Kidney epithelial cell (primary cell): ENCODE measurements around the gene PALLD. TPM values are rescaled to one million over a fixed set of nuclear protein-coding genes. Genes with fewer than 3 reads are reported as not detected.

Experiments used
- DNase-seq: peaks from one replicate; pipeline ENCODE4 v3.0.0-alpha.2; 2010; ENCODE audit warnings: low read depth
- H3K27me3 ChIP-seq: 2 replicates; pipeline ENCODE4 v1.6.0; 2011; ENCODE audit warnings: low read length; ENCODE audit not compliant: control insufficient read depth, insufficient read depth
- H3K36me3 ChIP-seq: 2 replicates; pipeline ENCODE4 v1.5.1; 2011; ENCODE audit warnings: low read length; ENCODE audit not compliant: control insufficient read depth, insufficient read depth
- H3K4me3 ChIP-seq: 2 replicates; pipeline ENCODE4 v1.5.1; 2011; ENCODE audit warnings: low read depth, mild to moderate bottlenecking, control low read depth, low read length
- CTCF ChIP-seq: IDR thresholded peaks from 2 replicates; pipeline ENCODE4 v1.5.1; 2011; ENCODE audit warnings: mild to moderate bottlenecking, moderate library complexity, low read length, control low read depth, inconsistent platforms; ENCODE audit not compliant: insufficient read depth, poor library complexity, severe bottlenecking
- total RNA-seq: library from RNA; depleted of rRNA; stranded (reverse); fragments of >200 nt; gene quantifications from 2 replicates; pipeline ENCODE4 v1.2.3, GENCODE V29; 2015

Gene PALLD
- total RNA-seq, 1 donor from 2014 or later: 77.4 TPM

DNA sequence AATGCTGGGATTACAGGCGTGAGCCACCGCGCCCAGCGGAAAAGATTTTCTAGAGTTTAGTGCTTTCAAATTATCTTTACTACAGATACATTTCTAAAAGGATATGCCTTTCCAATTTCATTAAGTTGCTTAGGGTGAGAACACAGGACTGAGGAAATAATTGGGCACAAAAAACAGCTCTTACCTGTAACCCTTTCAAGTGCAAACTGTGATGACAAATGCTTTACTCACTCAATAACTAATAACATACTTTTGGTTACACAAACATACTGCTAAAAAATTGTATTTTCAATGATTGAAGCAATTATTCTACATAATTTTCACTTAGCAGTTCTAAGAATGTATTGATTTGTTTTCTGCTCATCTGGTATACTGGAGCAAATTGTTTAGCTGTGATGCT, 40.2 kb downstream of the PALLD start:
- H3K36me3 ChIP-seq: no peaks in the 10 kb centered on the region
- no peak for DNase-seq
- H3K4me3 ChIP-seq: no peak overlapping the region
- H3K27me3 ChIP-seq: no peaks in the 10 kb centered on the region
- no peak for TF ChIP-seq CTCF

DNA sequence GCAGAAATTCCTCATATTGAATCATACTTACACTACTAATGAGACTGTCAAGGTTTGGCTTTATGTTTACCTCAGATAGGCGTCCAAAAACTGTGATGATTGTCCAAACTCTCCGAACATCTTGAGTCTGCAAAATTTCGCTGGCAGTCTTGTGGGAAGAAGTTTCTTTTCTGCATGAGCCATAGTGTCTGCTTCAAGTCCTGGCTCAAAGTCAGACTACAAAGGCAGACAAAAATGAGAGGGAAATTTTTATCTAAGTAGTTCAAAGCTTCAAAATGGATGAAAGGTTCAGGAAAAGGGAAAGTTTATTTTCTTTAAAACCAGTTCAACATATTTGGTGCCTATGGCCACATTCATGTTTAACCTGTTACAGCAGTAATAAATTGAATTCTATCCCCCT, 40.7 kb downstream of the PALLD start:
- no peaks in the 10 kb centered on the region for H3K36me3 ChIP-seq
- no peak for DNase-seq

DNA sequence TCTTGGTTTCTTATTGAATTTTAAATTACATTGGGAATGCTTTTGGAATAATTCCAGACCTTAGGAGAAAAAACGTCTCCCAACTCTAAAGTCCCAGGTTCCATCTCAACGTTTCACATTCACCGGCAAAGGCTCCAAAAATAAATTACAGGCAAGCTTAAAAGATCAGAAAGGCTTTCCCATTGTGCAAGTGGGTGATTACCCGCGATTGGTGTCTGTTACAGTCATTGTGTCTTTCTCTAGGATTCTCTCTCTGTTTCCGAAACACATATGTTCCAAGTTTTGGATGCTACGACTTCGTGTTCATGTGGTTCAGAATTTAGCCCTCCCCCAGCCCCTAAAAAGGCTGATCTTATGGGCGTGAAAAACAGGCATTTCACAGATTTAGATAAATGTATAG, 41.8 kb downstream of the PALLD start:
- no peak for DNase-seq
- no peak for TF ChIP-seq CTCF

More for the DNA sequence above, 40.7 kb downstream of the PALLD start:
- no peaks in the 10 kb centered on the region for H3K27me3 ChIP-seq
- no peak overlapping the region for H3K4me3 ChIP-seq
- no peak for TF ChIP-seq CTCF

GRCh38 chr4:168540086-168540485, 43.2 kb downstream of the PALLD start:
- Histone ChIP-seq H3K27me3 (no peaks in the 10 kb centered on the region), H3K4me3 (no peak overlapping the region), H3K36me3 (no peaks in the 10 kb centered on the region)
- DNase-seq: no peak
- TF ChIP-seq CTCF: no peak

More for the DNA sequence above, 41.8 kb downstream of the PALLD start:
- Histone ChIP-seq H3K4me3 (no peak overlapping the region), H3K36me3 (no peaks in the 10 kb centered on the region), H3K27me3 (no peaks in the 10 kb centered on the region)

GRCh38 chr4:168540503-168541265, 43.8 kb downstream of the PALLD start:
- TF ChIP-seq CTCF: no peak
- Histone ChIP-seq H3K36me3 (no peaks in the 10 kb centered on the region), H3K4me3 (no peak overlapping the region), H3K27me3 (no peaks in the 10 kb centered on the region)
- no peak for DNase-seq
